ENCODE results near the gene NRSN1.

NRSN1 gene

GRCh38 chr6:24125980-24126379 is at the start of gene NRSN1:
NRSN1 (plus strand) TSS chr6:24126215; CDS start chr6:24134328, 8,113 bp downstream.
- no peak for TF ChIP-seq JUND (IDR thresholded peaks at IDR 0.05; ENCODE audit: low read depth)
- in situ Hi-C loops (cut with HindIII; ENCODE audit: low pct_unique_long_range_greater_than_20kb, low sequenced_read_pairs) = no loop called here
- DNase-seq (ENCODE audit: low read depth in 1 of 2, low spot score in 1 of 2) = peak in 1 of 2 experiments; percentile 26

GRCh38 chr6:24078200-24078599 is 47.8 kb upstream of the NRSN1 start:
- DNase-seq (ENCODE audit: low read depth in 1 of 2, low spot score in 1 of 2) = no peak
- TF ChIP-seq JUND (IDR thresholded peaks at IDR 0.05; ENCODE audit: low read depth) = no peak
- in situ Hi-C loops (cut with HindIII; ENCODE audit: low pct_unique_long_range_greater_than_20kb, low sequenced_read_pairs) = no loop called here

- in situ Hi-C loops (cut with HindIII; ENCODE audit: low pct_unique_long_range_greater_than_20kb, low sequenced_read_pairs) = no loop called here
- TF ChIP-seq JUND (IDR thresholded peaks at IDR 0.05; ENCODE audit: low read depth) = no peak
- DNase-seq (ENCODE audit: low read depth in 1 of 2, low spot score in 1 of 2) = peak in 1 of 2 experiments; percentile 5
These were observed 46.9 kb upstream of the NRSN1 start for GRCh38 chr6:24079076-24079475.

- in situ Hi-C loops (cut with HindIII; ENCODE audit: low pct_unique_long_range_greater_than_20kb, low sequenced_read_pairs) = no loop called here
- DNase-seq (ENCODE audit: low read depth in 1 of 2, low spot score in 1 of 2) = no peak
- no peak for TF ChIP-seq JUND (IDR thresholded peaks at IDR 0.05; ENCODE audit: low read depth)
These were observed 45.3 kb upstream of the NRSN1 start for GRCh38 chr6:24080711-24081110.

GRCh38 chr6:24089736-24090135 is 36.3 kb upstream of the NRSN1 start:
- in situ Hi-C loops (cut with HindIII; ENCODE audit: low pct_unique_long_range_greater_than_20kb, low sequenced_read_pairs) = no loop called here
- no peak for TF ChIP-seq JUND (IDR thresholded peaks at IDR 0.05; ENCODE audit: low read depth)
- no peak for DNase-seq (ENCODE audit: low read depth in 1 of 2, low spot score in 1 of 2)

- TF ChIP-seq JUND (IDR thresholded peaks at IDR 0.05; ENCODE audit: low read depth) = no peak
- in situ Hi-C loops (cut with HindIII; ENCODE audit: low pct_unique_long_range_greater_than_20kb, low sequenced_read_pairs) = no loop called here
- no peak for DNase-seq (ENCODE audit: low read depth in 1 of 2, low spot score in 1 of 2)
These were observed 33.6 kb upstream of the NRSN1 start for GRCh38 chr6:24092407-24092806.

- no peak for DNase-seq (ENCODE audit: low read depth in 1 of 2, low spot score in 1 of 2)
- TF ChIP-seq JUND (IDR thresholded peaks at IDR 0.05; ENCODE audit: low read depth) = no peak
- in situ Hi-C loops (cut with HindIII; ENCODE audit: low pct_unique_long_range_greater_than_20kb, low sequenced_read_pairs) = no loop called here
These were observed 32.6 kb upstream of the NRSN1 start for GRCh38 chr6:24093381-24093780.

GRCh38 chr6:24099181-24099580 is 26.8 kb upstream of the NRSN1 start:
- in situ Hi-C loops (cut with HindIII; ENCODE audit: low pct_unique_long_range_greater_than_20kb, low sequenced_read_pairs) = no loop called here
- TF ChIP-seq JUND (IDR thresholded peaks at IDR 0.05; ENCODE audit: low read depth) = no peak

GRCh38 chr6:24100024-24100769 is 25.8 kb upstream of the NRSN1 start:
- in situ Hi-C loops (cut with HindIII; ENCODE audit: low pct_unique_long_range_greater_than_20kb, low sequenced_read_pairs) = no loop called here
- no peak for DNase-seq (ENCODE audit: low read depth in 1 of 2, low spot score in 1 of 2)
- TF ChIP-seq JUND (IDR thresholded peaks at IDR 0.05; ENCODE audit: low read depth) = no peak

More at GRCh38 chr6:24099181-24099580, 26.8 kb upstream of the NRSN1 start:
- DNase-seq (ENCODE audit: low read depth in 1 of 2, low spot score in 1 of 2) = no peak

GRCh38 chr6:24100770-24101155 is 25.3 kb upstream of the NRSN1 start:
- no peak for TF ChIP-seq JUND (IDR thresholded peaks at IDR 0.05; ENCODE audit: low read depth)
- in situ Hi-C loops (cut with HindIII; ENCODE audit: low pct_unique_long_range_greater_than_20kb, low sequenced_read_pairs) = no loop called here
- no peak for DNase-seq (ENCODE audit: low read depth in 1 of 2, low spot score in 1 of 2)

GRCh38 chr6:24105191-24105590 is 20.8 kb upstream of the NRSN1 start:
- no peak for TF ChIP-seq JUND (IDR thresholded peaks at IDR 0.05; ENCODE audit: low read depth)
- in situ Hi-C loops (cut with HindIII; ENCODE audit: low pct_unique_long_range_greater_than_20kb, low sequenced_read_pairs) = no loop called here
- DNase-seq (ENCODE audit: low read depth in 1 of 2, low spot score in 1 of 2) = no peak

- DNase-seq (ENCODE audit: low read depth in 1 of 2, low spot score in 1 of 2) = no peak
- no peak for TF ChIP-seq JUND (IDR thresholded peaks at IDR 0.05; ENCODE audit: low read depth)
- in situ Hi-C loops (cut with HindIII; ENCODE audit: low pct_unique_long_range_greater_than_20kb, low sequenced_read_pairs) = no loop called here
These were observed 19.7 kb upstream of the NRSN1 start for GRCh38 chr6:24106291-24106690.

- no peak for TF ChIP-seq JUND (IDR thresholded peaks at IDR 0.05; ENCODE audit: low read depth)
- DNase-seq (ENCODE audit: low read depth in 1 of 2, low spot score in 1 of 2) = no peak
- in situ Hi-C loops (cut with HindIII; ENCODE audit: low pct_unique_long_range_greater_than_20kb, low sequenced_read_pairs) = no loop called here
These were observed 18.7 kb upstream of the NRSN1 start for GRCh38 chr6:24107294-24107693.

GRCh38 chr6:24108056-24108455 is 18.0 kb upstream of the NRSN1 start:
- in situ Hi-C loops (cut with HindIII; ENCODE audit: low pct_unique_long_range_greater_than_20kb, low sequenced_read_pairs) = no loop called here
- TF ChIP-seq JUND (IDR thresholded peaks at IDR 0.05; ENCODE audit: low read depth) = no peak
- no peak for DNase-seq (ENCODE audit: low read depth in 1 of 2, low spot score in 1 of 2)

Data from T47D (cell line).